ENCODE measurements around the gene FEZF2.

FEZF2 gene

GRCh38 chr3:62373215-62373614 is at the start of gene FEZF2:
TSS of gene FEZF2 (minus strand) at chr3:62373550. CDS start at chr3:62372868, 682 bp downstream.
- no peak for DNase-seq

- no peak for DNase-seq
These were observed 47.9 kb upstream of the FEZF2 start for GRCh38 chr3:62421207-62421606.

GRCh38 chr3:62416144-62416543 is 42.8 kb upstream of the FEZF2 start:
- no peak for DNase-seq

GRCh38 chr3:62415312-62415801 is 42.0 kb upstream of the FEZF2 start:
- DNase-seq, result no peak

- DNase-seq, result no peak
These were observed 41.4 kb upstream of the FEZF2 start for GRCh38 chr3:62414786-62415185.

- no peak for DNase-seq
These were observed 40.3 kb upstream of the FEZF2 start for GRCh38 chr3:62413687-62414086.

- no peak for DNase-seq
These were observed 33.6 kb upstream of the FEZF2 start for GRCh38 chr3:62406945-62407344.

- no peak for DNase-seq
These were observed 32.2 kb upstream of the FEZF2 start for GRCh38 chr3:62405566-62405965.

- no peak for DNase-seq
These were observed 31.8 kb upstream of the FEZF2 start for GRCh38 chr3:62405135-62405534.

GRCh38 chr3:62404321-62404720 is 31.0 kb upstream of the FEZF2 start:
- DNase-seq, result no peak

- no peak for DNase-seq
These were observed 30.4 kb upstream of the FEZF2 start for GRCh38 chr3:62403765-62404164.

GRCh38 chr3:62392626-62393292 is 19.4 kb upstream of the FEZF2 start:
- no peak for DNase-seq

- no peak for DNase-seq
These were observed 13.9 kb upstream of the FEZF2 start for GRCh38 chr3:62387251-62387650.

GRCh38 chr3:62379321-62379798 is 6.0 kb upstream of the FEZF2 start:
- no peak for DNase-seq

GRCh38 chr3:62378921-62379320 is 5.6 kb upstream of the FEZF2 start:
- DNase-seq, result no peak

GRCh38 chr3:62378311-62378789 is 5.0 kb upstream of the FEZF2 start:
- no peak for DNase-seq

GRCh38 chr3:62376906-62377877 is 3.8 kb upstream of the FEZF2 start:
- DNase-seq, result no peak

- no peak for DNase-seq
These were observed 3.0 kb upstream of the FEZF2 start for GRCh38 chr3:62376454-62376720.

- no peak for DNase-seq
These were observed 2.5 kb upstream of the FEZF2 start for GRCh38 chr3:62375655-62376453.

GRCh38 chr3:62374341-62375218 is 1.2 kb upstream of the FEZF2 start:
- no peak for DNase-seq

- DNase-seq, result no peak
These were observed 474 bp upstream of the FEZF2 start for GRCh38 chr3:62373714-62374333.

All from CD4-positive, alpha-beta T cell treated with Interleukin-4 for 4 hours (primary cell).